ENCODE data around the gene PNMA8B. TPM values are rescaled to one million over a fixed set of nuclear protein-coding genes. Genes with fewer than 3 reads are reported as not detected.

Gene PNMA8B
- total RNA-seq, 1 experiment from 2014 or later: not detected

- in situ Hi-C loops (cut with HindIII; ENCODE audit: low pct_unique_long_range_greater_than_20kb, low sequenced_read_pairs) (no loop called here), intact Hi-C loops (cut with micrococcal nuclease; ENCODE audit: unreplicated experiment) (no loop called here)
- DNase-seq (ENCODE audit: low read depth, low spot score): no peak
- ATAC-seq: no peak
- no peaks in the 10 kb centered on the region for H3K36me3 ChIP-seq (ENCODE audit: control insufficient read depth, insufficient read depth, low read length)
- H3K27ac ChIP-seq (ENCODE audit: low read length): no peak overlapping the region
- no peaks in the 10 kb centered on the region for H3K27me3 ChIP-seq (ENCODE audit: control insufficient read depth, insufficient read depth, low read length)
- ChIA-PET POLR2A (no interaction called here), CTCF (interaction anchor here (0.6 to 1.1 kb wide), 5 partner anchors 37 to 204 kb away, joined by 3 to 12 read pairs (median 4); no protein-coding TSS in a partner anchor)
- BruUV-seq (replicated peaks): no TSS peak
- H3K4me1 ChIP-seq (ENCODE audit: control insufficient read depth, insufficient read depth, low read length): no peaks in the 10 kb centered on the region; the same call in 1 of the 2 replicates
- no peak for TF ChIP-seq POLR2AphosphoS5 (IDR thresholded peaks at IDR 0.05; ENCODE audit: low read depth, low read length)
- TF ChIP-seq TCF7L2 (IDR thresholded peaks at IDR 0.05; ENCODE audit: low read depth, low read length): no peak
- no peak for TF ChIP-seq SIN3A (IDR thresholded peaks at IDR 0.05; ENCODE audit: borderline replicate concordance, insufficient read depth, low read depth, low read length)
- TF ChIP-seq REST (IDR thresholded peaks at IDR 0.05; ENCODE audit: insufficient read depth in 1 of 2, low read depth in 2 of 2, low read length in 1 of 2): no peak
- no peak for TF ChIP-seq CTCF (IDR thresholded peaks at IDR 0.05)
- H3K9me3 ChIP-seq (ENCODE audit: control insufficient read depth, insufficient read depth, low read depth, low read length): no peaks in the 10 kb centered on the region
- H3K4me3 ChIP-seq (ENCODE audit: low read depth in 2 of 2, low read length in 2 of 2): no peak overlapping the region
Measured at GRCh38 chr19:46484656-46485055, 11.0 kb downstream of the PNMA8B start.

GRCh38 chr19:46482631-46483030 lies 13.0 kb downstream of the PNMA8B start:
- Histone ChIP-seq H3K27ac (ENCODE audit: low read length) (no peak overlapping the region), H3K27me3 (ENCODE audit: control insufficient read depth, insufficient read depth, low read length) (no peaks in the 10 kb centered on the region), H3K9me3 (ENCODE audit: control insufficient read depth, insufficient read depth, low read depth, low read length) (no peaks in the 10 kb centered on the region), H3K4me3 (ENCODE audit: low read depth in 2 of 2, low read length in 2 of 2) (no peak overlapping the region), H3K36me3 (ENCODE audit: control insufficient read depth, insufficient read depth, low read length) (no peaks in the 10 kb centered on the region), H3K4me1 (ENCODE audit: control insufficient read depth, insufficient read depth, low read length) (no peaks in the 10 kb centered on the region; the same call in 1 of the 2 replicates)
- in situ Hi-C loops (cut with HindIII; ENCODE audit: low pct_unique_long_range_greater_than_20kb, low sequenced_read_pairs): no loop called here
- DNase-seq (ENCODE audit: low read depth, low spot score) (no peak), ATAC-seq (no peak)
- TF ChIP-seq TCF7L2 (IDR thresholded peaks at IDR 0.05; ENCODE audit: low read depth, low read length): no peak
- intact Hi-C loops (cut with micrococcal nuclease; ENCODE audit: unreplicated experiment): no loop called here
- no TSS peak for BruUV-seq (replicated peaks)
- ChIA-PET CTCF (interaction anchor here (0.6 to 0.7 kb wide), 3 partner anchors 15 to 78 kb away, joined by 3 read pairs; no protein-coding TSS in a partner anchor), POLR2A (no interaction called here)

GRCh38 chr19:46481947-46482346 lies 13.7 kb downstream of the PNMA8B start:
- in situ Hi-C loops (cut with HindIII; ENCODE audit: low pct_unique_long_range_greater_than_20kb, low sequenced_read_pairs) (no loop called here), intact Hi-C loops (cut with micrococcal nuclease; ENCODE audit: unreplicated experiment) (no loop called here)
- Histone ChIP-seq H3K9me3 (ENCODE audit: control insufficient read depth, insufficient read depth, low read depth, low read length) (no peaks in the 10 kb centered on the region), H3K27ac (ENCODE audit: low read length) (no peak overlapping the region), H3K27me3 (ENCODE audit: control insufficient read depth, insufficient read depth, low read length) (no peaks in the 10 kb centered on the region), H3K36me3 (ENCODE audit: control insufficient read depth, insufficient read depth, low read length) (no peaks in the 10 kb centered on the region), H3K4me3 (ENCODE audit: low read depth in 2 of 2, low read length in 2 of 2) (no peak overlapping the region), H3K4me1 (ENCODE audit: control insufficient read depth, insufficient read depth, low read length) (no peaks in the 10 kb centered on the region)
- ATAC-seq (no peak), DNase-seq (ENCODE audit: low read depth, low spot score) (no peak)
- ChIA-PET POLR2A (no interaction called here), CTCF (interaction anchor here (0.7 kb wide), 1 partner anchor 15 kb away, joined by 3 read pairs; no protein-coding TSS in a partner anchor)
- TF ChIP-seq REST (IDR thresholded peaks at IDR 0.05; ENCODE audit: insufficient read depth in 1 of 2, low read depth in 2 of 2, low read length in 1 of 2) (no peak), CTCF (IDR thresholded peaks at IDR 0.05) (no peak), POLR2AphosphoS5 (IDR thresholded peaks at IDR 0.05; ENCODE audit: low read depth, low read length) (no peak)
- no TSS peak for BruUV-seq (replicated peaks)

Measured in Panc1 (cell line).